ENCODE measurements around the gene NADK2.
A peak's percentile ranks its signal among the peaks of the same experiment; 100 is the strongest.

Gene NADK2

DNA sequence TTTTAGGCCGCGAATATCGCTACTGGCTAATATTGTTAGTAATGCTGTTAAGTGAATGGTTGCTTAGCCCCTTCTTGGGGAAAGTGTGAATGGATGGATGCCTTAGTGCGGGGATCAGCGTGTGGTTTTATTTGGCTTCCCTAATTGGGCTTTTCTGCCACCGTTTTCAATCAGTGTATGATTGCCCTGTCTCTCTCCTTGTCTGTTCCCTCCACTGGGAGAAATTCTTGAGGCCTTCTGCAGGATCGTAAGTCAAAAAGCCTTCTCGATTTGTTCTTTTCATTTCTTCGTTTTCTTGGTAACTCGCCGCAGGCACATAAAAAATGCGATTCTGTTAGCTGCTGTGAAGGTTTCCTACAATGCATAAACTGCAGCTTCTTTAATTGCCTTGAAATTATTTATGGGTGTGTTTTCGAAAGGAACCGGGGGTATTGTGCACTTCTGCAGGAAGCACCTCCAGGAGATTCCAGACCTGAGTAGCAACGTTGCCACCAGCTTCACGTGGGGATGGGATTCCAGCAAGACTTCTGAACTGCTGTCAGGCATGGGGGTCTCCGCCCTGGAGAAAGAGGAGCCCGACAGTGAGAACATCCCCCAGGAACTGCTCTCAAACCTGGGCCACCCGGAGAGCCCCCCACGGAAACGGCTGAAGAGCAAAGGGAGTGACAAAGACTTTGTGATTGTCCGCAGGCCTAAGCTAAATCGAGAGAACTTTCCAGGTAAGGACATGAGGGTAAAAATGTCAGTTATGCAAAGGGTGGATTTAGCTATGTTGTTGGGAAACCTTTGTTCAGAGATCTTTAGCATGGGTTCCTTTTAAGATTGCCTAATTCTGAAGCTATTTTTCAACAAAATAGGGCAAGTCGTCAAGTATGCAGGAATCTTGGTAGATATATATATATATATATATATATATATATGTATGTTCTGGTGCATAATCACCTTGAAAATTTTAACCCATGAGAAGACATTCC lies 89.1 kb downstream of the NADK2 start:
- H2AFZ ChIP-seq (ENCODE audit: low read depth, low read length): peak overlapping the region; percentile 75
- peaks cover 13% of the 10 kb centered on the region for H3K36me3 ChIP-seq (replicated peaks; ENCODE audit: low read depth, low read length)
- peak overlapping the region; percentile 94 for H3K9ac ChIP-seq (ENCODE audit: low read length)
- no peaks in the 10 kb centered on the region for H4K20me1 ChIP-seq (ENCODE audit: insufficient read depth, low read length)
- no peaks in the 10 kb centered on the region for H3K27me3 ChIP-seq (ENCODE audit: low read depth, low read length)
- peaks cover 37% of the 10 kb centered on the region for H3K79me2 ChIP-seq (ENCODE audit: low read length)
- peak overlapping the region; percentile 88 for H3K4me2 ChIP-seq (ENCODE audit: low read length)
- H3K4me1 ChIP-seq (ENCODE audit: low read length): peaks cover 8% of the 10 kb centered on the region; the same call in 1 of the 2 replicates
- peak overlapping the region; percentile 45 for H3K27ac ChIP-seq (ENCODE audit: low read length)
- H3K9me3 ChIP-seq (ENCODE audit: insufficient read depth, low read length): no peaks in the 10 kb centered on the region
- no peak for TF ChIP-seq EZH2phosphoT487 (IDR thresholded peaks at IDR 0.05; ENCODE audit: low read depth)
- TF ChIP-seq, protein P1, sequence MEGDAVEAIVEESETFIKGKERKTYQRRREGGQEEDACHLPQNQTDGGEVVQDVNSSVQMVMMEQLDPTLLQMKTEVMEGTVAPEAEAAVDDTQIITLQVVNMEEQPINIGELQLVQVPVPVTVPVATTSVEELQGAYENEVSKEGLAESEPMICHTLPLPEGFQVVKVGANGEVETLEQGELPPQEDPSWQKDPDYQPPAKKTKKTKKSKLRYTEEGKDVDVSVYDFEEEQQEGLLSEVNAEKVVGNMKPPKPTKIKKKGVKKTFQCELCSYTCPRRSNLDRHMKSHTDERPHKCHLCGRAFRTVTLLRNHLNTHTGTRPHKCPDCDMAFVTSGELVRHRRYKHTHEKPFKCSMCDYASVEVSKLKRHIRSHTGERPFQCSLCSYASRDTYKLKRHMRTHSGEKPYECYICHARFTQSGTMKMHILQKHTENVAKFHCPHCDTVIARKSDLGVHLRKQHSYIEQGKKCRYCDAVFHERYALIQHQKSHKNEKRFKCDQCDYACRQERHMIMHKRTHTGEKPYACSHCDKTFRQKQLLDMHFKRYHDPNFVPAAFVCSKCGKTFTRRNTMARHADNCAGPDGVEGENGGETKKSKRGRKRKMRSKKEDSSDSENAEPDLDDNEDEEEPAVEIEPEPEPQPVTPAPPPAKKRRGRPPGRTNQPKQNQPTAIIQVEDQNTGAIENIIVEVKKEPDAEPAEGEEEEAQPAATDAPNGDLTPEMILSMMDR (IDR thresholded peaks at IDR 0.05; ENCODE audit: low read depth, low read length): no peak
- H3K4me3 ChIP-seq (ENCODE audit: low read length): peak overlapping the region; percentile 97

DNA sequence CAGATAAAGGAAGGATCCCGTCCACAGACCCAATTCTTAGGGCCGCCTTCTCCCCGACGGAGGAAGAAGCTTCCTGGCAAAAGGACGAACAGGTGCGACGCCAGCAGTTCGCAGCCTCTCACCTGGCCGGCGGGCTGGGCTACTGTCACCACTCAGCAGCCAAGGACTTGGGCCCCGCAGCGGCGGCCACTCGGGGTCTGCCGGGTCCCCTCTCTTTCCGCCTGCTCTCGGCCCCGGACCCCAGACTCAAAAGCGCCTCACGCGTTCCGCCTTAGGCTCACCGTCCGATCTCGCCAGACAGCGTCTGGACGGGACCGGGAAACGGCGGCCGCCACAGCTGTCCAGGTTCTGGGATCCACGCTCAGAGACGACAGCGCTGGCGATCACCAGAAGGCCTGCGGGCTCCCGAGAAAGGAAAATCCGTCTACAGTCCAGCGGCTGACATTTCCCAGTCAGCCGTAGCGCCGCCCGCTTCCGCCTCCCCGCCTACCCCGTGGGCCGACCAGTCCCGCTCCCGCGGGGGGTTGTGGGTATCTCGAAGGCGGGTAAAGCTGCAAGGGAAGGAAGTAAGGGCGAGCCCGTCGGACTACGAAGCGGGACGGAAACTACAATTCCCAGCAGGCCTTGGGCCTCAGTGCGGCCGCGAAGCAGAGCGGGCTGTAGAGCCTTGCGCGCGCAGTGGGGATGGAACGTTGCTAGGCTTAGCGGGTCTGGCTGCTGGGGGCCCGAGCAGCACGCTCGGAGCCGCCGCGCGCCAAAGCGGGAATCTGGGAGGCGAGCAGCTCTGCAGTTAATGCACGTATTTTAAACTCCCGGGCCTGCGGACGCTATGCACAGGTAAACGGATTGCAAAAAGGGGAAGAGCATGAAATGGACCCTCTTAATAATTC lies 90.0 kb downstream of the NADK2 start, which contains the start of the genes LMBRD2 and SKP2:
TSS of gene LMBRD2 (minus strand) at position 454 of the 890 bp plus-strand sequence. CDS start 8,538 bp downstream, outside the sequence.
TSS of gene SKP2 (plus strand) at position 678 of the 890 bp plus-strand sequence. CDS start at position 830, 152 bp downstream.
- Histone ChIP-seq H3K4me2 (ENCODE audit: low read length) (peak within 1 kb of the TSS; percentile 88), H3K9me3 (ENCODE audit: insufficient read depth, low read length) (no peaks in the 10 kb centered on the region), H3K79me2 (ENCODE audit: low read length) (peaks cover 37% of the 10 kb centered on the region), H3K9ac (ENCODE audit: low read length) (peak within 1 kb of the TSS; percentile 94), H4K20me1 (ENCODE audit: insufficient read depth, low read length) (no peaks in the 10 kb centered on the region), H2AFZ (ENCODE audit: low read depth, low read length) (peak within 1 kb of the TSS; percentile 89), H3K27ac (ENCODE audit: low read length) (peak within 1 kb of the TSS; percentile 45), H3K36me3 (replicated peaks; ENCODE audit: low read depth, low read length) (peaks cover 10% of the 10 kb centered on the region), H3K4me3 (ENCODE audit: low read length) (peak within 1 kb of the TSS; percentile 97), H3K4me1 (ENCODE audit: low read length) (peaks cover 8% of the 10 kb centered on the region; the same call in 1 of the 2 replicates), H3K27me3 (ENCODE audit: low read depth, low read length) (no peaks in the 10 kb centered on the region)
- TF ChIP-seq, protein P1 (IDR thresholded peaks at IDR 0.05; ENCODE audit: low read depth, low read length): no peak
- TF ChIP-seq EZH2phosphoT487 (IDR thresholded peaks at IDR 0.05; ENCODE audit: low read depth): no peak

DNA sequence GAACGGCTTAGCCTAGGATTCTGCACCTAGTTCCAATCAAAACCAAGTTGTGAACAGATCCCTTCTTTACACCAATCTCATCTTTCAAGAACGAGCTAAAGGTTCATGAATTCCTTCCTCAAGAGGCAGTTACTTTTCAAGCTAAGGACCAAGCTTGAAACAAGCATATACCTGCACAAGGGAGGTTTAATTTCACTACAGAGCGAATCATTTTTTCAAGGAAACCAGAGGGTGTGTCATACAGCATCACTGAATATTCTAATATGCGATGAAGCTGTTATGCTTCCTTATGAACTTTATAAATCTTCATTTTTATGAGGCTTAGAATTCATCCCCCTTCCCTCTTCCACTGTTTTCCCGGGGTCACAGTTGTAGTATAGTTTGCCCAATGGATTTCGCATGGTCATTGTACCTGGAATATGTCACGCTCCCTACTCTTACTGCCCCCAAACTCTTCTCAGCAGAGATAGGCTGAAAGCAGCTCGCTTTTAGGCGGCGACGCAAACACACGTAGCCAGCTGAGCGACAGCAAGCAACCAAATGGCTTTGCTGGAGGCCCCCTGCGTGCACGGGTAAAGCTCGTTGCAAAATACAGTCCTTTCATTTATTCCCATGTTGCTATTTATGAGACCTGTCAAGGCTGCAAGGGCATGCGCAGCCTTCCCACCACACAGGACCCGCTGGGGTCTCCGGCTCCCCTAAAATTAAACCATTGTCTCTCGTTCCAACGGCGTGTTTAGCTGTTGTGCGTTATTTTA lies 90.9 kb downstream of the NADK2 start:
- Histone ChIP-seq H2AFZ (ENCODE audit: low read depth, low read length) (peak overlapping the region; percentile 89), H3K79me2 (ENCODE audit: low read length) (peaks cover 37% of the 10 kb centered on the region), H3K9me3 (ENCODE audit: insufficient read depth, low read length) (no peaks in the 10 kb centered on the region), H3K4me3 (ENCODE audit: low read length) (peak overlapping the region; percentile 97), H3K36me3 (replicated peaks; ENCODE audit: low read depth, low read length) (peaks cover 6% of the 10 kb centered on the region), H3K9ac (ENCODE audit: low read length) (peak overlapping the region; percentile 82), H3K27ac (ENCODE audit: low read length) (no peak overlapping the region), H3K4me2 (ENCODE audit: low read length) (peak overlapping the region; percentile 88), H3K27me3 (ENCODE audit: low read depth, low read length) (no peaks in the 10 kb centered on the region), H3K4me1 (ENCODE audit: low read length) (peaks cover 8% of the 10 kb centered on the region; the same call in 1 of the 2 replicates), H4K20me1 (ENCODE audit: insufficient read depth, low read length) (no peaks in the 10 kb centered on the region)
- TF ChIP-seq EZH2phosphoT487 (IDR thresholded peaks at IDR 0.05; ENCODE audit: low read depth): no peak
- TF ChIP-seq, protein P1 (IDR thresholded peaks at IDR 0.05; ENCODE audit: low read depth, low read length): no peak

All from OCI-LY3 (cell line).